ENCODE measurements around the gene LRP1. TPM values are rescaled to one million over a fixed set of nuclear protein-coding genes. Genes with fewer than 3 reads are reported as not detected.

Gene LRP1
- total and polyA plus RNA-seq, 2 experiments from 2014 or later = 26.6 to 145 TPM

DNA sequence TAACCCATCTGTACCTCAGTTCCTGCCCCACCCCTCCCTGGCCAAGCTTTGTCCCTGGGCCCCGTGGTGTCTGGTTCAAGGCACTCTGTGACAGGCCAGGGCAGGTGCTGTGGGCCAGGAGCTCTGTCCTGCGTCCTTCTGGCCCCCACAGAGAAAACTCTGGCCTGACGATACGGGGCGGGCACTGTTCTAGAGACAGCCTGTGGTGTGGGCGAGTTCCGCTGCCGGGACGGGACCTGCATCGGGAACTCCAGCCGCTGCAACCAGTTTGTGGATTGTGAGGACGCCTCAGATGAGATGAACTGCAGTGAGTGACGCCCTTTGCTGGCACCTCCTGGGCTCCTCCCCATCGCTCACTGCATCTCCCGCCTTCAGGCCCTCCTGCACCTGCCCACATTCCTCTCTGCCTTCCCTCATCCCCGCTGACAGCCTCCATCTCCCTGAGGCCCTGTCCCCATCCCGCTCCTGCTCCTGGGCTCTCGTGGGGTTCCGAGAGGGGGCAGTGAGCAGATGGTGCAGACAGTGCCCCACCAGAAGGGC lies 65.5 kb downstream of the LRP1 start:
- no peaks in the 10 kb centered on the region for H3K4me1 Mint-ChIP-seq
- H3K27ac Mint-ChIP-seq = no peak overlapping the region
- Histone ChIP-seq H3K9me2 (ENCODE audit: insufficient read depth) (no peaks in the 10 kb centered on the region), H3F3A (replicated peaks; ENCODE audit: low read depth) (peaks cover 12% of the 10 kb centered on the region; the same call in 1 of the 2 replicates), H2AFZ (no peak overlapping the region), H3K27ac (ENCODE audit: low read depth) (no peak overlapping the region), H3K27me3 (ENCODE audit: insufficient read depth) (no peaks in the 10 kb centered on the region), H3K4me2 (no peak overlapping the region), H3K79me2 (replicated peaks; ENCODE audit: insufficient read depth) (no peaks in the 10 kb centered on the region), H3K4me3 (no peak overlapping the region), H3K4me1 (ENCODE audit: insufficient read depth) (no peaks in the 10 kb centered on the region), H4K20me1 (replicated peaks; ENCODE audit: insufficient read depth) (no peaks in the 10 kb centered on the region; the same call in 1 of the 2 replicates), H3K36me3 (ENCODE audit: insufficient read depth) (peaks cover 28% of the 10 kb centered on the region; the same call in 1 of the 2 replicates)
- ATAC-seq (no peak), DNase-seq (ENCODE audit: low spot score) (no peak)
- no peaks in the 10 kb centered on the region; the same call in 2 of the 3 replicates for H3K9me3 Mint-ChIP-seq
- peaks cover 11% of the 10 kb centered on the region for H3K27me3 Mint-ChIP-seq (ENCODE audit: insufficient read depth, low read depth, poor library complexity)
- no peak for TF ChIP-seq EZH2phosphoT487 (IDR thresholded peaks at IDR 0.05; ENCODE audit: unreplicated experiment)
- TF ChIP-seq ETS1 (IDR thresholded peaks at IDR 0.05) = no peak
- TF ChIP-seq POLR2AphosphoS5 (IDR thresholded peaks at IDR 0.05; ENCODE audit: low read depth) = no peak
- TF ChIP-seq, protein P1, sequence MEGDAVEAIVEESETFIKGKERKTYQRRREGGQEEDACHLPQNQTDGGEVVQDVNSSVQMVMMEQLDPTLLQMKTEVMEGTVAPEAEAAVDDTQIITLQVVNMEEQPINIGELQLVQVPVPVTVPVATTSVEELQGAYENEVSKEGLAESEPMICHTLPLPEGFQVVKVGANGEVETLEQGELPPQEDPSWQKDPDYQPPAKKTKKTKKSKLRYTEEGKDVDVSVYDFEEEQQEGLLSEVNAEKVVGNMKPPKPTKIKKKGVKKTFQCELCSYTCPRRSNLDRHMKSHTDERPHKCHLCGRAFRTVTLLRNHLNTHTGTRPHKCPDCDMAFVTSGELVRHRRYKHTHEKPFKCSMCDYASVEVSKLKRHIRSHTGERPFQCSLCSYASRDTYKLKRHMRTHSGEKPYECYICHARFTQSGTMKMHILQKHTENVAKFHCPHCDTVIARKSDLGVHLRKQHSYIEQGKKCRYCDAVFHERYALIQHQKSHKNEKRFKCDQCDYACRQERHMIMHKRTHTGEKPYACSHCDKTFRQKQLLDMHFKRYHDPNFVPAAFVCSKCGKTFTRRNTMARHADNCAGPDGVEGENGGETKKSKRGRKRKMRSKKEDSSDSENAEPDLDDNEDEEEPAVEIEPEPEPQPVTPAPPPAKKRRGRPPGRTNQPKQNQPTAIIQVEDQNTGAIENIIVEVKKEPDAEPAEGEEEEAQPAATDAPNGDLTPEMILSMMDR (conservative IDR thresholded peaks at IDR 0.05; ENCODE audit: low read depth in 2 of 2) = no peak
- no peak for TF ChIP-seq NANOG (IDR thresholded peaks at IDR 0.05; ENCODE audit: borderline replicate concordance)
- TF ChIP-seq EZH2 (IDR thresholded peaks at IDR 0.05; ENCODE audit: low read depth, unreplicated experiment) = no peak
- TF ChIP-seq, protein P2, sequence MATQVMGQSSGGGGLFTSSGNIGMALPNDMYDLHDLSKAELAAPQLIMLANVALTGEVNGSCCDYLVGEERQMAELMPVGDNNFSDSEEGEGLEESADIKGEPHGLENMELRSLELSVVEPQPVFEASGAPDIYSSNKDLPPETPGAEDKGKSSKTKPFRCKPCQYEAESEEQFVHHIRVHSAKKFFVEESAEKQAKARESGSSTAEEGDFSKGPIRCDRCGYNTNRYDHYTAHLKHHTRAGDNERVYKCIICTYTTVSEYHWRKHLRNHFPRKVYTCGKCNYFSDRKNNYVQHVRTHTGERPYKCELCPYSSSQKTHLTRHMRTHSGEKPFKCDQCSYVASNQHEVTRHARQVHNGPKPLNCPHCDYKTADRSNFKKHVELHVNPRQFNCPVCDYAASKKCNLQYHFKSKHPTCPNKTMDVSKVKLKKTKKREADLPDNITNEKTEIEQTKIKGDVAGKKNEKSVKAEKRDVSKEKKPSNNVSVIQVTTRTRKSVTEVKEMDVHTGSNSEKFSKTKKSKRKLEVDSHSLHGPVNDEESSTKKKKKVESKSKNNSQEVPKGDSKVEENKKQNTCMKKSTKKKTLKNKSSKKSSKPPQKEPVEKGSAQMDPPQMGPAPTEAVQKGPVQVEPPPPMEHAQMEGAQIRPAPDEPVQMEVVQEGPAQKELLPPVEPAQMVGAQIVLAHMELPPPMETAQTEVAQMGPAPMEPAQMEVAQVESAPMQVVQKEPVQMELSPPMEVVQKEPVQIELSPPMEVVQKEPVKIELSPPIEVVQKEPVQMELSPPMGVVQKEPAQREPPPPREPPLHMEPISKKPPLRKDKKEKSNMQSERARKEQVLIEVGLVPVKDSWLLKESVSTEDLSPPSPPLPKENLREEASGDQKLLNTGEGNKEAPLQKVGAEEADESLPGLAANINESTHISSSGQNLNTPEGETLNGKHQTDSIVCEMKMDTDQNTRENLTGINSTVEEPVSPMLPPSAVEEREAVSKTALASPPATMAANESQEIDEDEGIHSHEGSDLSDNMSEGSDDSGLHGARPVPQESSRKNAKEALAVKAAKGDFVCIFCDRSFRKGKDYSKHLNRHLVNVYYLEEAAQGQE (IDR thresholded peaks at IDR 0.05; ENCODE audit: unreplicated experiment) = no peak
- no peak for TF ChIP-seq ZNF114 (CRISPR knock-in tag; IDR thresholded peaks at IDR 0.05)
- TF ChIP-seq CREB1 (CRISPR knock-in tag; IDR thresholded peaks at IDR 0.05; ENCODE audit: low read depth) = no peak
- TF ChIP-seq, protein P3, sequence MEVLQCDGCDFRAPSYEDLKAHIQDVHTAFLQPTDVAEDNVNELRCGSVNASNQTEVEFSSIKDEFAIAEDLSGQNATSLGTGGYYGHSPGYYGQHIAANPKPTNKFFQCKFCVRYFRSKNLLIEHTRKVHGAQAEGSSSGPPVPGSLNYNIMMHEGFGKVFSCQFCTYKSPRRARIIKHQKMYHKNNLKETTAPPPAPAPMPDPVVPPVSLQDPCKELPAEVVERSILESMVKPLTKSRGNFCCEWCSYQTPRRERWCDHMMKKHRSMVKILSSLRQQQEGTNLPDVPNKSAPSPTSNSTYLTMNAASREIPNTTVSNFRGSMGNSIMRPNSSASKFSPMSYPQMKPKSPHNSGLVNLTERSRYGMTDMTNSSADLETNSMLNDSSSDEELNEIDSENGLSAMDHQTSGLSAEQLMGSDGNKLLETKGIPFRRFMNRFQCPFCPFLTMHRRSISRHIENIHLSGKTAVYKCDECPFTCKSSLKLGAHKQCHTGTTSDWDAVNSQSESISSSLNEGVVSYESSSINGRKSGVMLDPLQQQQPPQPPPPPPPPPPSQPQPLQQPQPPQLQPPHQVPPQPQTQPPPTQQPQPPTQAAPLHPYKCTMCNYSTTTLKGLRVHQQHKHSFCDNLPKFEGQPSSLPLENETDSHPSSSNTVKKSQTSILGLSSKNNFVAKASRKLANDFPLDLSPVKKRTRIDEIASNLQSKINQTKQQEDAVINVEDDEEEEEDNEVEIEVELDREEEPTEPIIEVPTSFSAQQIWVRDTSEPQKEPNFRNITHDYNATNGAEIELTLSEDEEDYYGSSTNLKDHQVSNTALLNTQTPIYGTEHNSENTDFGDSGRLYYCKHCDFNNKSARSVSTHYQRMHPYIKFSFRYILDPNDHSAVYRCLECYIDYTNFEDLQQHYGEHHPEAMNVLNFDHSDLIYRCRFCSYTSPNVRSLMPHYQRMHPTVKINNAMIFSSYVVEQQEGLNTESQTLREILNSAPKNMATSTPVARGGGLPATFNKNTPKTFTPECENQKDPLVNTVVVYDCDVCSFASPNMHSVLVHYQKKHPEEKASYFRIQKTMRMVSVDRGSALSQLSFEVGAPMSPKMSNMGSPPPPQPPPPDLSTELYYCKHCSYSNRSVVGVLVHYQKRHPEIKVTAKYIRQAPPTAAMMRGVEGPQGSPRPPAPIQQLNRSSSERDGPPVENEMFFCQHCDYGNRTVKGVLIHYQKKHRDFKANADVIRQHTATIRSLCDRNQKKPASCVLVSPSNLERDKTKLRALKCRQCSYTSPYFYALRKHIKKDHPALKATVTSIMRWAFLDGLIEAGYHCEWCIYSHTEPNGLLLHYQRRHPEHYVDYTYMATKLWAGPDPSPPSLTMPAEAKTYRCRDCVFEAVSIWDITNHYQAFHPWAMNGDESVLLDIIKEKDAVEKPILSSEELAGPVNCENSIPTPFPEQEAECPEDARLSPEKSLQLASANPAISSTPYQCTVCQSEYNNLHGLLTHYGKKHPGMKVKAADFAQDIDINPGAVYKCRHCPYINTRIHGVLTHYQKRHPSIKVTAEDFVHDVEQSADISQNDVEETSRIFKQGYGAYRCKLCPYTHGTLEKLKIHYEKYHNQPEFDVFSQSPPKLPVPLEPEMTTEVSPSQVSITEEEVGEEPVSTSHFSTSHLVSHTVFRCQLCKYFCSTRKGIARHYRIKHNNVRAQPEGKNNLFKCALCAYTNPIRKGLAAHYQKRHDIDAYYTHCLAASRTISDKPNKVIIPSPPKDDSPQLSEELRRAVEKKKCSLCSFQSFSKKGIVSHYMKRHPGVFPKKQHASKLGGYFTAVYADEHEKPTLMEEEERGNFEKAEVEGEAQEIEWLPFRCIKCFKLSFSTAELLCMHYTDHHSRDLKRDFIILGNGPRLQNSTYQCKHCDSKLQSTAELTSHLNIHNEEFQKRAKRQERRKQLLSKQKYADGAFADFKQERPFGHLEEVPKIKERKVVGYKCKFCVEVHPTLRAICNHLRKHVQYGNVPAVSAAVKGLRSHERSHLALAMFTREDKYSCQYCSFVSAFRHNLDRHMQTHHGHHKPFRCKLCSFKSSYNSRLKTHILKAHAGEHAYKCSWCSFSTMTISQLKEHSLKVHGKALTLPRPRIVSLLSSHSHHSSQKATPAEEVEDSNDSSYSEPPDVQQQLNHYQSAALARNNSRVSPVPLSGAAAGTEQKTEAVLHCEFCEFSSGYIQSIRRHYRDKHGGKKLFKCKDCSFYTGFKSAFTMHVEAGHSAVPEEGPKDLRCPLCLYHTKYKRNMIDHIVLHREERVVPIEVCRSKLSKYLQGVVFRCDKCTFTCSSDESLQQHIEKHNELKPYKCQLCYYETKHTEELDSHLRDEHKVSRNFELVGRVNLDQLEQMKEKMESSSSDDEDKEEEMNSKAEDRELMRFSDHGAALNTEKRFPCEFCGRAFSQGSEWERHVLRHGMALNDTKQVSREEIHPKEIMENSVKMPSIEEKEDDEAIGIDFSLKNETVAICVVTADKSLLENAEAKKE (CRISPR knock-in tag; IDR thresholded peaks at IDR 0.05) = no peak
- no peak for TF ChIP-seq ZNF331 (CRISPR knock-in tag; IDR thresholded peaks at IDR 0.05; ENCODE audit: low read depth)
- no peak for TF ChIP-seq STAT1 (IDR thresholded peaks at IDR 0.05; ENCODE audit: unreplicated experiment)
- no peak overlapping the region for H3K4me3 Mint-ChIP-seq
- H3K36me3 Mint-ChIP-seq (ENCODE audit: low read depth) = peaks cover 97% of the 10 kb centered on the region
